Subcutaneous abdominal adipose tissue (tissue), 5 donors: ENCODE data around the gene SLC47A2.

Source experiments
- H3K27ac ChIP-seq: one replicate; pipeline ENCODE4 v1.7.0; 2013; ENCODE audit warnings: low read depth, mild to moderate bottlenecking, inconsistent platforms, low read length, moderate library complexity
- H3K27me3 ChIP-seq, 5 donors: one replicate each; pipeline ENCODE4 v1.7.0; 2013; ENCODE audit warnings: low read length in 5 of 5, inconsistent platforms in 1 of 5; ENCODE audit not compliant: control insufficient read depth in 5 of 5, insufficient read depth in 4 of 5
- H3K36me3 ChIP-seq, 5 donors: one replicate each; pipeline ENCODE4 v1.7.0; 2013; ENCODE audit warnings: low read length in 5 of 5; ENCODE audit not compliant: control insufficient read depth in 5 of 5, insufficient read depth in 5 of 5
- H3K4me1 ChIP-seq, 5 donors: one replicate each; pipeline ENCODE4 v1.7.0; 2013; ENCODE audit warnings: low read length in 5 of 5, mild to moderate bottlenecking in 3 of 5, moderate library complexity in 1 of 5; ENCODE audit not compliant: control insufficient read depth in 5 of 5, insufficient read depth in 5 of 5
- H3K4me3 ChIP-seq, 5 donors: one replicate each; pipeline ENCODE4 v1.7.0; 2013; ENCODE audit warnings: low read length in 5 of 5, low read depth in 1 of 5
- H3K9ac ChIP-seq, 5 donors: one replicate each; pipeline ENCODE4 v1.7.0; 2013; ENCODE audit warnings: low read length in 5 of 5, mild to moderate bottlenecking in 4 of 5, moderate library complexity in 3 of 5
- H3K9me3 ChIP-seq, 5 donors: one replicate each; pipeline ENCODE4 v1.7.0; 2013; ENCODE audit warnings: low read length in 5 of 5; ENCODE audit not compliant: control insufficient read depth in 5 of 5
- donor health status: healthy.
- donor health status: healthy.
- donor health status: healthy.
- donor health status: healthy.
- donor health status: healthy.

SLC47A2 gene

GRCh38 chr17:19747829-19748806, 31.7 kb upstream of the SLC47A2 start, which contains the start of gene ALDH3A1:
Gene ALDH3A1 (minus strand): TSS chr17:19748298. CDS start chr17:19745129, 3,169 bp downstream.
- no peaks in the 10 kb centered on the region for H3K36me3 ChIP-seq
- H3K27ac ChIP-seq = no peak within 1 kb of the TSS
- peak within 1 kb of the TSS in 1 of 5 donors; percentile 38 for H3K9ac ChIP-seq
- H3K27me3 ChIP-seq = peaks cover 0 to 4% (median 0%) of the 10 kb centered on the region in 5 donors
- H3K4me3 ChIP-seq = no peak within 1 kb of the TSS
- no peaks in the 10 kb centered on the region for H3K9me3 ChIP-seq
- peaks cover 3 to 30% (median 25%) of the 10 kb centered on the region in 5 donors for H3K4me1 ChIP-seq

DNA sequence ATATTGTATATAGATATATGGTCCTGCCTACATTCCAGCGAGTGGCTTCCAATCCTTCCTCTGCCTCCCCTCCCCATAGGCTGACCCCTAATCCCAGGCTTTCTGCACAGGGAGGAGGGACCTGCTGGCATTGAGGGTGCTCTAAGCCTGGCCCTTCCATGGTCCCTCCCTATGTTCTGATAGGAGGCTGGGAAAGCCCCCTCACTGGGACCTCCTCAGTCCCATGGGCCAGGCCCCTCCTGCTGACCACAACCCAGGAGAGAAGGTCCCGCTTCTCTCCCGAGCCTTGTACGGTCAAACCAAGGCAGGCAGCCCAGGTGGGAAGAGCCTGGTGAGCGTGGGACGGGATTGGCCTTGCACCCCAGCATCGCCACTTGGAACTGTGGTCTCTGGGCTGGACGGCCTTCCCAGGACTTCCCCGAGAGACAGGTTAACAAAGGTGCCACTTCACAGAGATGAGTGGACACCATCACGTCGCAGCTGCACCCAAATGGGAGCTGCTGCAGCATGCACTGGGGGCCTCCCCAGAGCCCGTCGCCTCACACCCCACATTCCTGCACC, 30.9 kb upstream of the SLC47A2 start:
- H3K4me1 ChIP-seq = peaks cover 3 to 22% (median 19%) of the 10 kb centered on the region in 5 donors
- H3K27ac ChIP-seq = no peak overlapping the region
- no peaks in the 10 kb centered on the region for H3K9me3 ChIP-seq

GRCh38 chr17:19746517-19746916, 30.1 kb upstream of the SLC47A2 start:
- H3K27ac ChIP-seq = no peak overlapping the region
- H3K4me3 ChIP-seq = no peak overlapping the region
- no peaks in the 10 kb centered on the region for H3K9me3 ChIP-seq
- H3K36me3 ChIP-seq = no peaks in the 10 kb centered on the region
- H3K9ac ChIP-seq = no peak overlapping the region
- H3K4me1 ChIP-seq = peaks cover 3 to 19% (median 18%) of the 10 kb centered on the region in 5 donors
- peaks cover 0 to 4% (median 0%) of the 10 kb centered on the region in 5 donors for H3K27me3 ChIP-seq

More for the DNA sequence above, 30.9 kb upstream of the SLC47A2 start:
- H3K9ac ChIP-seq = no peak overlapping the region
- H3K4me3 ChIP-seq = no peak overlapping the region
- no peaks in the 10 kb centered on the region for H3K36me3 ChIP-seq
- peaks cover 0 to 4% (median 0%) of the 10 kb centered on the region in 5 donors for H3K27me3 ChIP-seq

DNA sequence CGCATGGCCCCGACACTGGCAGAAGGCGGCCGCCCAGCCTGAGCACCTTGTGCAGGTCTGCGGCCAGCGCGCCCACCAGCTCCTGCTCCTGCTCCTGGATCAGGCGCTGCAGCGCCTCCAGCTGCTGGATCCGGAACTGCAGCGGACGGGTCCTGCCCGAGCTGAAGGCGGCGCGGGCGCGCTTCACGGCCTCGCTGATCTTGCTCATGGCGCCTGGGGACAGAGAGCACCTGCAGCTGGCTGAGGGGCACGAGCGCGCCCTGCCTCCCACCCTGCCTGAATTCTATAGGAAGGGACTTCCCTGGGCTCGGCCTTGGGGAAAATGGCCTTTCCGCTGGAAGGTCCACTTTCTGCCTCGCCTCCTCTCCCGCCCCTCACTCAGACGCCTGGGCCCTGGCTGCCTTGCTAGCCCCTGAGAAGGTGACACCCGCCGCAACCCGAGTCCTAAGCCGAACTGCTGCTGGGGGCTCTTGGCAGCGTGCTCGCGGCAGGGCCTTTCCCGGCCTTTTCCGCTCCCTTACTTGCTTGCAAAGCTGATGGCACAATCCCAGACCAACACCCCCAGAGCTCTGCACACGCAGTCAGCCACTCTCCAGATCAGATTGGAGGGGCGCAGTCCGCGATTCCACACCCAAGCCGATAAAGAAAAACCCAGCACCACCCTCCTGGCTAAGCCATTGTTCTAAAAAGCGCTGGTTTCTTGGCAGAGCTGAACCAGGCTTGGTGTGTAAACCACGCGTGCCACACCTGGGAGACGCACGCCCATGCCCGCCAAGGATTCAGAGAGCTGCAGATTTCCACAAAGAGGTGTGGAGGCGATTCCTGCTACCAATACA, 28.8 kb upstream of the SLC47A2 start:
- Histone ChIP-seq H3K9ac (peak overlapping the region in 3 of 5 donors; percentile 12 to 54 (median 51)), H3K36me3 (no peaks in the 10 kb centered on the region), H3K9me3 (no peaks in the 10 kb centered on the region), H3K27me3 (peaks cover 0 to 4% (median 0%) of the 10 kb centered on the region in 5 donors), H3K4me1 (peaks cover 3 to 19% (median 18%) of the 10 kb centered on the region in 5 donors), H3K4me3 (peak overlapping the region in 4 of 5 donors; percentile 47 to 62 (median 56)), H3K27ac (no peak overlapping the region)

DNA sequence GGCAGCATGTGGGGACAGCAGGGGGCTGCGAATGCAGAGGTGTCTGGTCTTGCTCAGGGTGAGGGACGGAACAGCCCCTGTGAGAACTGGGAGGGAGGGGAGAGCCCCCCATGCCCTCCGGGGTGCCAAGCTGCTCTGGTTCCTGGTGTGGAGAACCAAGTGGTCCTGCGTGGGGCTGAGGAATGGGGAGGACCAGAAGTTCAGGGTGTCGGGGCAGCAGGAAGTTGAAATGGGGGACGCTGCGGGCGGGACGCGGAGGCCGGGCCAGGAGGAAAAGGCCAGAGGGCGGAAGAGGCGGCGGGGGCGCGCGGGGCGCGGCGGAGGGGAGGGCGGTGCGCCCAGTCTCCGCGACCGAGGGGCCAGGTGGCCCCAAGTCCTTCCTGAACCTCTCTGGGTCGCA, 28.1 kb upstream of the SLC47A2 start:
- no peak overlapping the region for H3K27ac ChIP-seq
- peak overlapping the region in 4 of 5 donors; percentile 47 to 68 (median 62) for H3K4me3 ChIP-seq
- peaks cover 0 to 4% (median 0%) of the 10 kb centered on the region in 5 donors for H3K27me3 ChIP-seq
- H3K9me3 ChIP-seq = no peaks in the 10 kb centered on the region
- H3K36me3 ChIP-seq = no peaks in the 10 kb centered on the region
- peaks cover 3 to 19% (median 18%) of the 10 kb centered on the region in 5 donors for H3K4me1 ChIP-seq
- peak overlapping the region in 2 of 5 donors; percentile 45 to 54 for H3K9ac ChIP-seq

DNA sequence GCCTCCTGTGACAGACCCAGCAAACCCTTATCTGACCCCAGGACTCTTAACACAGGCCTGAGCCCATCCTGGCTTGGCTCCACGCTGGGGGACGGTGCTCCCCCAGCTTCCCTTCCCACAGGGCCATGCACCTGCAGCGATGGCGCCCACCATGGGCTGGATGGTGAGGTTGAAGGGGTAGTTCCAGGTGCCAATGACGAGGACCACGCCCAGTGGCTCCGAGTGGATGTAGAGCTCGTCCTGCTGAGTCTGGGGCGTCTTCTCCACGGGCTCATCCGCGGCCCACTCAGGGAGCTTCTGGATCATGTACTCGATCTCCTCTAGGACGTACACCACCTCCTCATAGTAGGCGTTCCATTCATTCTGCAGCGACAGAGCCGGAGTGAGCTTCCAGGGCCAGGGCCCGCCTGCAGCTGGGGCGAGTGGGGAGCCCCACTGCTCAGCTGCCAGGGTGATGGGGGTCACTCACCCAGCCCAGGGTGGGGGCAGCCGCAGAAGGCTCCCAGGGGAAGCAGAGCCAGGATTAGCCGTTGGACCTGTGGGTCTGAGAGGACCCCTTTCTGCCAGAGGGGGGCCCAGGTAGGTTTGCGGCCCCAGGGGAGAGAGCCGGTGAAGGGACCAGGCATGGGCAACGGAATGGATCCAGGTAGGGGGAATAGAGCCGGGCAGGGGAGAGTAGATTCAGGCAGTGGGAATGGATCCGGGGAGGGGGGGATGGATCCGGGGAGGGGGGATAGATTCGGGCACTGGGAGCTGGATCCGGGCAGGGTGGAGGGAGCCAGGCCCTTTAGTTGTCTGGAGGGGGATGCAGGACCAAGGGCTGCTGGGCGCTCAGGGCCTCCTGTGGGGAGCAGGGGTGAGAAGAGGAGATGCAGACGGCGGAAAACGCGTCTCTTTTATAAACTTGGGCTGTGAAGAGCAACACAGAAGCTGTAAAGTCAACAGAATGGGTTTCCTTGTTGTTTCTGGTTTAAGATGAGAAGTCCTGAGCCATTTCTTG, 27.0 kb upstream of the SLC47A2 start:
- no peak overlapping the region for H3K27ac ChIP-seq
- no peak overlapping the region for H3K9ac ChIP-seq
- H3K9me3 ChIP-seq = no peaks in the 10 kb centered on the region
- H3K27me3 ChIP-seq = no peaks in the 10 kb centered on the region
- H3K4me3 ChIP-seq = no peak overlapping the region
- no peaks in the 10 kb centered on the region for H3K36me3 ChIP-seq
- H3K4me1 ChIP-seq = peaks cover 0 to 18% (median 15%) of the 10 kb centered on the region in 5 donors

DNA sequence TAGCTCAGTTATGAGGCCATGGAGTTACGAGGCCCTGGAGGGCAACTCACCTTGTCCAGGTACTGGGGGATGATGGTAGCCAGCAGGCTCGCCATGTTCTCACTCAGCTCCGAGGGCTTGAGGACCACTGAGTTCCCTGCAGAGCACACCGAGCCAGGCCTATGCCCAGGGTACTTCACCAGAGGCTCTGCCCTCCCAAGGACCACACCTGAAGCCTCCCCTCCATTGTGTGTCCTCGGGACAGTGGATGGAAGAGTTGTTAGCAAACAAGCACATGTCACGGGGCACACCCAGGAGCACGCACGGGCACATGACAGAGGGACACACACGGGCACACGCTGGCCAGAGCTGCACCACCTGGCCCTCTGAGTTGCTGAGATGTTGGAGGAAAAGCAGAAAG, 26.1 kb upstream of the SLC47A2 start:
- Histone ChIP-seq H3K4me1 (peaks cover 0 to 13% (median 11%) of the 10 kb centered on the region in 5 donors), H3K27ac (no peak overlapping the region), H3K4me3 (no peak overlapping the region), H3K27me3 (no peaks in the 10 kb centered on the region), H3K36me3 (no peaks in the 10 kb centered on the region), H3K9ac (no peak overlapping the region), H3K9me3 (no peaks in the 10 kb centered on the region)

DNA sequence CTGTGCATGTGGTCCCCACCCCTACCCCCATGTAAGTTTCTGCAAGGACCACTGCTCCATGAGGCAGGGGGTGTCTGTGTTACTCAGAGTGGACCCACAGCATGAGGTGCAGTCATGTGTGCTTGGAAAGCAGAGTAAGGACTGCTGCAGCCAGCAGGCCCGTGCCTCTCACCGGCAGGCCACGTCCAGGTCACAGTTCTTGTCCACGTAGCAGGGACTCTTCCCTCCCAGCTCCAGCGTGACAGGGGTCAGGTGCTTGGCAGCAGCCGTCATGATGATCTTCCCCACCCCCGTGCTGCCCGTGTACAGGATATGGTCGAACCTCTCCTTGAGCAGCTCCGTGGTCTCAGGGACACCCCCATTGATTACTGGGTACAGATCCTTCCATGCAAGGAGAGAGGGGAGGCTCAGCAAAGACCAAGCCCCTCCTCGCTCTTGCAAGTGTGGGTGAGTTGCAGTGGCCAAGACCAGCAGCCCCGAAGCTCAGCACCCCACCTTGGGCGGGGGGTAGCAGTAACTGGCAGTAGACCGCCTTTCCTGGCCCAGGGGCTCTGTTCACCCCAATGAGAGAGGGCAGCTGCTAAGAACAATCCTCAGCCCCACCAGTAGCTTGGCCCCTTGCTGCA, 25.6 kb upstream of the SLC47A2 start:
- Histone ChIP-seq H3K36me3 (no peaks in the 10 kb centered on the region), H3K9ac (no peak overlapping the region), H3K27me3 (no peaks in the 10 kb centered on the region), H3K27ac (no peak overlapping the region), H3K4me1 (peaks cover 0 to 13% (median 11%) of the 10 kb centered on the region in 5 donors), H3K9me3 (no peaks in the 10 kb centered on the region), H3K4me3 (no peak overlapping the region)
